NCI-H2227 treated with DMSO at 0.1 percent for 48 hours (cell line): ENCODE measurements around the gene ADGRD1.
A peak's percentile ranks its signal among the peaks of the same experiment; 100 is the strongest.
"Not testable (repeated sequence)": the region's sequence is repeated elsewhere in the genome, so short reads cannot be mapped to it uniquely, and the experiment has no call there.

Source experiments
- DNase-seq: peaks from one replicate; lab custom pipeline; 2025; lab: John Stamatoyannopoulos, UW

ADGRD1 gene

GRCh38 chr12:131104463-131105350 is 151.0 kb downstream of the ADGRD1 start:
- peak; percentile 65 for DNase-seq

DNA sequence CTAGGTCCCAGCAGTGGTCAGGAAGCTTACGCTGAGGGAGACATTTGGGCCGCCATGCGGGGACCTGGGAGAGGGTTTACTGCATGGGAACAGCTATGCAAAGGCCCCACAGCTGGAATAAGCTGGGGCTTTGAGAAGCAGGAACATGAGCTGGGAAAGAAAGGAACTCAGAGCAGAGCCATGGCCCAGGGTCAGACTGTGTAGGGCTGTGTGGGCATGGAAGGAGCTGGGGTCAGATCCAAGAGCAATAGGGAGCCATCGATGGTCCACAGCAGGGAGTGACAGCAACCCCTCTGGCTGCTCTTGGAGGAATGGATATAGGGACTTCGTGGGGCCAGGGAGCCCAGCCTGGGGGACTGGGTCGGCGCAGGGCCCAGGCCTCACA is 151.6 kb downstream of the ADGRD1 start:
- DNase-seq: no peak

DNA sequence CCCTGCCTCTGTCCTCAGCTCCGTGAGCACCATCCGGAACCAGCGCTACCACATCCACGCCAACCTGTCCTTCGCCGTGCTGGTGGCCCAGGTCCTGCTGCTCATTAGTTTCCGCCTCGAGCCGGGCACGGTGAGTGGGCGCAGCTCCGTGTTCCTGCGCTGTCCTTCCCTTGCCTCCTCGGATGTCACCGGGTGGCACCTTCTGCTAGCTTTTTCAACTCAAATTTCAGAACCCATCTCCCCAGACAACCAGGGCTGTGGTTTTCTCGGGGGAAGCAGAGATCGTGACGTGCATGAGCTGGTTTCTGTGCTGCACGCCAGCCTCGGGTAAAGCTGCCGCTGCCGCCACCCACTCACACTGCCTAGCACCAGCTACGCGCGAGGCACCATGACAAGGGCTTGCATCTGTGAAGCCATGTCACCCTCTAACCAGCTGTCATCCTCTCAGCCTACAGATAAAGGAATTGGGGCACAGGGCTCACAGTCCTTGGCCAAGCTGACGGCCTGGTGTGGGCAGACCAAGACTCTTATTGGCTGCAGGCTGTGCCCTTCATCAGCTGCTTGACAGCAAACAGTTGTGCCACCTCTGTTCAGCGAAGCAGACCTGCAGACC is 152.1 kb downstream of the ADGRD1 start:
- no peak for DNase-seq

- DNase-seq: no peak
Measured at GRCh38 chr12:131106349-131106941, 152.7 kb downstream of the ADGRD1 start.

DNA sequence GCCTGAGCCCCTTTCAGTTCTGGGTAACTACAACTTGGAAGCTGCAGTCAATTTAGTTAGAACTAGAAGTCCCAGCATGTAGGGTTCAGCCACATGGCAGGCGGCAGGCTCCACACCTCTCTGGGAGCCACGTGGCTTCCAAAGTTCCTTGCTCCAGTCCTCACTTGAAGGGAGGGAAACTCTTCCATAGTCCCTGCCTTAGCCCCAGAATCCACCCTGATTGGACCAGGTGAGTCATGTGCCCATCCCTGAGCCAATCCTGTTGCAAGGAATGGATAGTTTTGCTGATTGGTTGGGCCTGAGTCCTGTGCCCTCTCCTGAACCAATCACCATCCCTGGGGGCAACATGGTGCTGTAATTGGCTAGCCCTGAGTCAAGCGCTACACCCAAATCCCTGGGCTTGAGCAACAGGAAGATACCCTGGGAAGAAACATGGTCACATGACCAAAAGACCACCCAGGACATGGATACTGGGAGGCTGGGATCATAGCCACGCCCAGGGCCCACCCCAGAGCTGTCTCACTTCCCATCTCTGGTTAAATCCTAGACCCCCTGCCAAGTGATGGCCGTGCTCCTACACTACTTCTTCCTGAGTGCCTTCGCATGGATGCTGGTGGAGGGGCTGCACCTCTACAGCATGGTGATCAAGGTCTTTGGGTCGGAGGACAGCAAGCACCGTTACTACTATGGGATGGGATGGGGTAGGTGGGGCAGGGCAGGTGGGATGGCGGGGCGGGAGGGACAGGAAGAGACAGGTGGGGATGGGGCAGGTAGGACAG is 154.7 kb downstream of the ADGRD1 start:
- DNase-seq: no peak

DNA sequence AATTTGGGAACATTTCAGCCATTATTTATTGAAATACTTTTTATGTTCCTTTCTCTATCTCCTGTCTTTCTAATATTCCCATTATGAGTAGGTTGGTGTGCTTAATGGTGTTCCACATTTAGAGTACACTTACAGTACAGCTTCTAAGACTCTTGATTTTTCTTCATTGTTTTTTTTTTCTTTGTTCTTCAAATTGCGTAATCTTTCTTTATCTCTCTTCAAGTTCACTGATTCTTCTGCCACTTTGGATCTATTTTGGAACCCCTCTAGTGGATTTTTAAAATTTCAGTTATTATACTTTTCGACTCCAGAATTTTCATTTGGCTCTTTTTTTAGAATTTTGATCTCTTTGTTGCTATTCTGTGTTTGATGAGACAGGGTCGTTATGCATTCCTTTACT is 157.7 kb downstream of the ADGRD1 start:
- no peak for DNase-seq

GRCh38 chr12:131112021-131112420 is 158.3 kb downstream of the ADGRD1 start:
- no peak for DNase-seq

DNA sequence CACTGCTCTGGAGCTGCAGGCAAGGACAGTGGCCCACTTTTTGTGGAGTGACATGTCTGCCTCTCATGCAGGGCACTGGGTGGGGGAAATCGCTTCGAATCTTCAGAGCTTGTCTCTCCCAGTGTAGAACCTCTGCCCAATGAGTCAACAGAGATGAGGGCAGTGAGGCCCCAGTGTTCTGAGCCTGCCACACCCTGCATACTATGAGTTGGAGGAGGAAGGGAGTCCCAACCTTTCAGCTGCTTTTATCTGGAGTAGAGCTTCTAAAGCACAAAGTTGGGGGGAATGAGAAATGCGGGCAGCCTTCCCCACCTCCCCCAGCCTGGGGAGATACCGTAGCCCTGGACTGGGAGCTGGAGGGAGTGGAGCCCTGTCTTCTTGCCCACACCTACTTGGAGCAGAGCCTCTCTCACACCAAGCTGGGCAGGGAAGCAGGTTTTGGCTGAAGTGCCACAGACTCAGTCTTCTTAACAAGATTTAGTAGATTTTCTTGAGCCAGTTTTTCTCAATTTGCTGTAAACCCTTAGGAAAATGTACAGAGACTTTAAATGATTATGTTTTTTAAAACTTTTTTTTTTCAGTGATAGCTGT is 159.1 kb downstream of the ADGRD1 start:
- no peak for DNase-seq

DNA sequence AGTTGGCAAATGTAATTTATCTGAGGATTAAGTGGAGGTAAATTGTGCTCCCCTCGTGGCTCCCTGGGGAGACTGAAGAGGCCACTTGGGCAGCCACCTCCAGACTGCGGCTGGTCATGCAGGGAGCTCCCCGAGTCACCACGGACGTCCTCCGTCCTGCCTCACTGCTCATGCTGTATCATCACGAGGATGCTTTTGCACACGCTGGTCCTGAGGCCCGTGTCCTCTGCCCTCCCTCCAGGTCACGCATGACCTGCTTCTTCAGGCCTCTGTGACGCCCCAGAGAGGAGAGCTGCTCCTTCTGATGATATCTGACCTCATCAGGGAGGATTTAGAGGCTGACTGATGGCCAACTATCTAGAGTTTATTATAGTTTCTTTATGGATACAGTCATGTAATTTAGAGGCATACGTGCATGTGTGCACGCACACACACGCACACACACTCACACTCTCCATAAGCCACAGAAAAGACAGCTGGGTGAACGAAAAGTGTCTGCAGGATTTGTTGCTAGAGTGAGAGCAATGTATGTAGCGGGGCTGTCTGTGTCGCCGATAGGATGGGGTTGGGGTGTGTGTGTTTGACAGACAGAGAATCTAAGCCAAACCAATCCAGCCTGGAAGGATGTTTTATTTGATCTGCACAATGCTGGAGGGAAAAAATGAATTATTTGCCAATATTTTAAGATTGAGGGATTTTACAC is 160.0 kb downstream of the ADGRD1 start:
- DNase-seq: no peak

- DNase-seq: no peak
Measured at GRCh38 chr12:131114271-131114670, 160.6 kb downstream of the ADGRD1 start.

DNA sequence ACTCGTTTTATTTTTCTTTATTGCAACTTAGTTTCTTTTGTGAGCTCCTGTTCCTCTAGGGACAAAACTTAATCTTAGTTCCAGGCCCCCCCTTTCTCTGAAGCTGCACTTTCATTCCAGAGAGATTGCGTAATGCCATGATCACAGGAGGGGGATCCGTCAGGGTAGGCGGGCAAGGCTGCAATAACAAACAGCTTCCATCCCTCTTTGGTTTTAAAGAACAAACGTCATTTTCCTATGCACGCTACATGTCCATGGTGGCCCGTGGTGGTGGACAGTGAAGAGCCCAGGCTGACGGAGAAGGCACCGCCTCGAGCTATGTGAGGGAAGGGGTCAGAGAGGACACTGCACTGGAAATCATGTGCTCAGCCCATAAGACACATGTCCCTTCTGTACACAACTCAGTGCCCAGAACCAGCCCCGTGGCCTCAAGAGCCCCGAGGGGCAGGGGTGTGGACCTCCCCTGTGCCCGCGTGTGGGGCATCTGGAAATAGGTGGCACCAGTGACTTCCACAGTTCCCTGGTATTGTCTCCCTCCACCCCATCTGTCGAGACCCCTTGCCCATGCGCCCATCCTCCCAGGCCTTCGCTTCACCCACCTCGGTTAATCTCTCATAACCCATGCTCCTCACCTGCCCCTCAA is 161.4 kb downstream of the ADGRD1 start:
- no peak for DNase-seq

DNA sequence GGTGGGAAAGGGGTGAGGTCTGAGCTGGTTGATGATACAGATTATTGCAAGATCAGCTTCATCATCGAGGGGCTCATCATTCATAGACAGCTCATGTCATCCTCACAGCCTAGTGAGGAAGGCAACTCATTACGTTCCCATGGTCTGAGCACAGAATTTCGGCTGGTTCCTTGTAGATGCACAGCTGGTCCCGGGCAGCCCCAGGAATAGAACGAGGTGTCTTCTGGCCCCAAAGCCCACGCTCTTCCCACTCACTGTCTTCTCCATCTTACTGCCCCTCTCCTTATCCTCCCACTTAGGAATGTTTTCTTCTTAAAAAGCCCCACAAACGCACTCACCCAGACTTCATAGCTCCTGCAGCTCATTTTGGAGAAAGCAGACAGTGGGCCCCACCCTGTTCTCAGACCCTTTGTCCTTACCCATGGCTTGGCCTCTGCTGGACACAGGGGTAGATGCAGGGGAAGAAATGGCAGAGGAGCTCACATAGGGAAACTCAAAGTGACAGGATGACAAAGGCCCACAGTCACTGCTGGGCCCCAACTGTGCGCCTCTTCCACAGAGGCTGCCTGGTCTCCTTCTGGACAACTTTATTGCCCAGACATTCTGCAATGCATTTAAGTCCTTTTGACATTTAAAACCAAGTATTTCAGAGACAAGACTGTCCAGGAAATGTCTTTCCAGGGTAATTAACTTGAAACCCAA is 162.2 kb downstream of the ADGRD1 start:
- DNase-seq: no peak

DNA sequence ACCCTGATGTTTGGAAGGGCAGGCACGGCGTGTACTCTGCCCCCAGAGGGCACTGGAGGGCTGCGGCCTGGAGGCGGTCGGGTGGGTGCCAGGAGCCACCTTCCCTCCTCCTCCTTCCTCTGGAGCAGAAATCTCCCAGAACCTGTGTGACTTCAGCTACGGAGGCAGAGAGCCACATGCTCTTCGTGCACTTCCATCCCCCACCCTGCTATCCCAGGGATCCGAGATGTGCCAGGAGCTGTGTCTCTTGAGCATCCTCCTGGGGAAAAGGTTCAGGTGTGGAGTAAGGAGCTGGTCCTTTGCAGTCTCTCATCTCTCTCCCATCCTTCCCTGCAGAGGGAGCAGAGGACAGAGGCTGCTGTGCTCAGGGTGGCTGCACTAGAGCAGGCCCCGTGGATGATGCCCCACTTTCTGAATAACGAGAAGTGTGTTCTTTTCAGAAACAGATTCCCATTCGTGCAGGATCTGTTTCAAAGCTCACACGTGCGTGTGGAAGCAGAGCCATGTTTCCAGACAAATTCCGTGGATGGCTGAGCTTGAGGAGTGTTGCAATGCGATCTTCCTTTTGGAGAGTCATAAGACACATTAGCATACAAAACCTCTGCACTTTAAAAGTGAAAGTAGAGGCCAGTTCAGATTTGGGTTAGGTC is 162.9 kb downstream of the ADGRD1 start:
- DNase-seq: no peak

DNA sequence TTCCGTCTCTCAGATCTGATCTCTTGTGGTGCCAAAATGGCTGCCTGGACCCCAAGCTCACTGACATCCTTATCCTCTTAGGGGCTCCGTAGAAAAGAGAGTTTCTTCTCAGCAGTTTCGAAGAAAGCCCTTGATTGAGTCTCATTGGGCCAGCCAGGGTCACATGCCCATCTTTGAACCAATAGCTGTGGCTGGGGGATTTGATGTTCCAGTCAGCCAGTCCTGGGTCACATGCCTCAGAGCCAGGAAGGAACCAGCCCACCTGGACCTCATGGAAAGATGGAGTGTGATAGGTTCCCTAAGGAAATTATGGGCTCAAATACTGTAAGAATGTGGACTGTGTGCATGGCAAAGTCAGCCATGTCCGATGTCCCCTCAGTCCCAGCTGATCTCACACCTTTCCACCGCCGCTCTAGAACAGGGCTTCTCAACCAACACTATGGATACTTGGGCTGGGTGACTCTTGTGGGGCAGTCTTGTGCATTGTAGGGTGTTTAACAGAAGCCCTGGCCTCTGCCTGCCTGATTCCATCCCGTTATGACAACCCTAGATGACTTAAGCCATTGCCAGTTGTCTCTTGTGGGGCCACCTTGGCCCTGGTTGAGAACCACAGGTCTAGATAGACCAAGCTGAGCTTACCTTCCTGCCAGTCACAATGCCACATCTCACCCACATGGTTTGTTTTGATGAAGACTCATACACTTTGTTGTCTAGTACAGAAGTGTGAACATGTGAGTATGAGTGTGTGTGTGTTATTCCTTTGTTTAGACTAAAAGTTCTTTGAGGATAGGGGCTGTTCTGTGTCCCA is 163.9 kb downstream of the ADGRD1 start:
- DNase-seq: no peak

GRCh38 chr12:131118371-131118770 is 164.7 kb downstream of the ADGRD1 start:
- DNase-seq: no peak

- not testable (repeated sequence) for DNase-seq
Measured at GRCh38 chr12:131119345-131119744, 165.6 kb downstream of the ADGRD1 start.

GRCh38 chr12:131119936-131120335 is 166.2 kb downstream of the ADGRD1 start:
- no peak for DNase-seq

GRCh38 chr12:131120831-131121271 is 167.1 kb downstream of the ADGRD1 start:
- no peak for DNase-seq
